H9 (cell line): ENCODE measurements around the gene LRRC73. TPM values are rescaled to one million over a fixed set of nuclear protein-coding genes. Genes with fewer than 3 reads are reported as not detected.
A peak's percentile ranks its signal among the peaks of the same experiment; 100 is the strongest.

ENCODE experiments used
- DNase-seq: peaks from one replicate; pipeline ENCODE4 v3.0.0-alpha.2; 2017
- H2AFZ ChIP-seq: one replicate; pipeline ENCODE4 v1.6.1; 2013; ENCODE audit warnings: mild to moderate bottlenecking, low read length, control low read depth, moderate library complexity
- H2AK5ac ChIP-seq: 2 replicates; pipeline ENCODE4 v1.6.1; 2013; ENCODE audit warnings: low read length, control low read depth, mixed read lengths; ENCODE audit not compliant: insufficient read length
- H2BK120ac ChIP-seq: one replicate; pipeline ENCODE4 v1.6.1; 2013; ENCODE audit warnings: low read depth, mild to moderate bottlenecking, low read length, control low read depth, inconsistent platforms; ENCODE audit not compliant: poor library complexity, severe bottlenecking
- H2BK12ac ChIP-seq: 2 replicates; pipeline ENCODE4 v1.6.1; 2013; ENCODE audit warnings: low read length, control low read depth, mixed read lengths, low read depth; ENCODE audit not compliant: insufficient read length
- H2BK15ac ChIP-seq: 2 replicates; pipeline ENCODE4 v1.6.1; 2013; ENCODE audit warnings: low read depth, low read length, control low read depth
- H2BK20ac ChIP-seq: one replicate; pipeline ENCODE4 v1.6.1; 2013; ENCODE audit warnings: low read depth, mild to moderate bottlenecking, low read length, control low read depth, inconsistent platforms; ENCODE audit not compliant: poor library complexity, severe bottlenecking
- H2BK5ac ChIP-seq: 2 replicates; pipeline ENCODE4 v1.6.1; 2013; ENCODE audit warnings: low read length, control low read depth, mixed read lengths; ENCODE audit not compliant: insufficient read length
- H3K14ac ChIP-seq: 2 replicates; pipeline ENCODE4 v1.6.1; 2013; ENCODE audit warnings: low read length, control low read depth; ENCODE audit not compliant: insufficient read depth
- H3K18ac ChIP-seq: 2 replicates; pipeline ENCODE4 v1.6.1; 2013; ENCODE audit warnings: low read depth, mild to moderate bottlenecking, mixed read lengths, low read length, control low read depth; ENCODE audit not compliant: insufficient read length
- H3K23ac ChIP-seq: 2 replicates; pipeline ENCODE4 v1.6.1; 2013; ENCODE audit warnings: low read length, control low read depth, mixed read lengths, low read depth; ENCODE audit not compliant: insufficient read length
- H3K23me2 ChIP-seq: 2 replicates; pipeline ENCODE4 v1.6.1; 2013; ENCODE audit warnings: low read depth, mild to moderate bottlenecking, mixed read lengths, low read length, control low read depth; ENCODE audit not compliant: insufficient read length, poor library complexity, severe bottlenecking
- H3K27ac ChIP-seq: 2 replicates; pipeline ENCODE4 v1.5.1; 2013; ENCODE audit warnings: low read length, control low read depth, mixed read lengths, low read depth; ENCODE audit not compliant: insufficient read length
- H3K27me3 ChIP-seq: 2 replicates; pipeline ENCODE4 v1.6.1; 2013; ENCODE audit warnings: low read length, control low read depth, inconsistent platforms; ENCODE audit not compliant: insufficient read depth
- H3K4ac ChIP-seq: 2 replicates; pipeline ENCODE4 v1.6.1; 2013; ENCODE audit warnings: low read depth, mild to moderate bottlenecking, control low read depth, inconsistent platforms, low read length, moderate library complexity
- H3K4me1 ChIP-seq: 2 replicates; pipeline ENCODE4 v1.6.1; 2013; ENCODE audit warnings: low read length, control low read depth, inconsistent platforms; ENCODE audit not compliant: insufficient read depth
- H3K4me2 ChIP-seq: 2 replicates; pipeline ENCODE4 v1.6.1; 2013; ENCODE audit warnings: low read length, control low read depth, mixed read lengths; ENCODE audit not compliant: insufficient read length, insufficient read depth
- H3K56ac ChIP-seq: 2 replicates; pipeline ENCODE4 v1.6.1; 2013; ENCODE audit warnings: low read depth, mild to moderate bottlenecking, mixed read lengths, low read length, control low read depth; ENCODE audit not compliant: insufficient read length
- H3K79me1 ChIP-seq: 2 replicates; pipeline ENCODE4 v1.6.1; 2013; ENCODE audit warnings: low read depth, mild to moderate bottlenecking, moderate library complexity, low read length, control low read depth, inconsistent platforms; ENCODE audit not compliant: insufficient read depth, poor library complexity, severe bottlenecking
- H3K79me2 ChIP-seq: 2 replicates; pipeline ENCODE4 v1.6.1; 2013; ENCODE audit warnings: low read length, control low read depth, inconsistent platforms; ENCODE audit not compliant: insufficient read depth
- H3K9ac ChIP-seq: 2 replicates; pipeline ENCODE4 v1.6.1; 2013; ENCODE audit warnings: low read length, control low read depth, mixed read lengths; ENCODE audit not compliant: insufficient read length; ENCODE audit errors: extremely low read depth
- H3K9me3 ChIP-seq: one replicate; pipeline ENCODE4 v1.6.1; 2013; ENCODE audit warnings: low read depth, low read length, inconsistent platforms; ENCODE audit not compliant: control insufficient read depth
- H3T11ph ChIP-seq: one replicate; pipeline ENCODE4 v1.6.1; 2013; ENCODE audit warnings: mild to moderate bottlenecking, low read length, control low read depth, inconsistent platforms
- H4K20me1 ChIP-seq: one replicate; pipeline ENCODE4 v1.6.1; 2013; ENCODE audit not compliant: control insufficient read depth, insufficient read length, insufficient read depth
- H4K5ac ChIP-seq: 2 replicates; pipeline ENCODE4 v1.6.1; 2013; ENCODE audit warnings: low read depth, mild to moderate bottlenecking, mixed read lengths, low read length, control low read depth; ENCODE audit not compliant: insufficient read length
- H4K8ac ChIP-seq: replicated peaks from 2 replicates; pipeline ENCODE4 v1.6.1; 2013; ENCODE audit warnings: low read length, control low read depth, mixed read lengths, low read depth; ENCODE audit not compliant: insufficient read length
- H4K91ac ChIP-seq: 2 replicates; pipeline ENCODE4 v1.6.1; 2013; ENCODE audit warnings: low read depth, mild to moderate bottlenecking, moderate library complexity, mixed read lengths, low read length, control low read depth; ENCODE audit not compliant: insufficient read length
- H3K27ac Mint-ChIP-seq, 3 experiments: 2 replicates in 2 of 3; 3 replicates in 1 of 3; pipeline ENCODE4 v1.8.0; 2020 to 2021; ENCODE audit warnings: mixed read lengths in 3 of 3, mild to moderate bottlenecking in 1 of 3, moderate library complexity in 1 of 3
- H3K27me3 Mint-ChIP-seq: 2 replicates; pipeline ENCODE4 v1.8.0; 2021; ENCODE audit warnings: low read depth, mild to moderate bottlenecking, moderate library complexity, mixed read lengths
- H3K36me3 Mint-ChIP-seq, 3 experiments: 2 replicates in 2 of 3; 3 replicates in 1 of 3; pipeline ENCODE4 v1.8.0; 2020 to 2021; ENCODE audit warnings: low read depth in 3 of 3, mixed read lengths in 3 of 3; ENCODE audit not compliant: insufficient read depth in 1 of 3
- H3K4me1 Mint-ChIP-seq, 2 experiments: 2 replicates each; pipeline ENCODE4 v1.8.0; 2020; ENCODE audit warnings: mixed read lengths in 2 of 2
- H3K4me3 Mint-ChIP-seq, 2 experiments: 2 replicates in 1 of 2; 3 replicates in 1 of 2; pipeline ENCODE4 v1.8.0; 2020 to 2021; ENCODE audit warnings: mild to moderate bottlenecking in 2 of 2, mixed read lengths in 2 of 2, moderate library complexity in 1 of 2
- H3K9me3 Mint-ChIP-seq, 2 experiments: 2 replicates in 1 of 2; 3 replicates in 1 of 2; pipeline ENCODE4 v1.8.0; 2020; ENCODE audit warnings: mild to moderate bottlenecking in 2 of 2, mixed read lengths in 2 of 2, moderate library complexity in 1 of 2
- CTCF ChIP-seq: fragments of 200-600 bp; sonication (generic); conservative IDR thresholded peaks from 3 replicates; pipeline ENCODE4 v1.8.0; 2021; ENCODE audit warnings: antibody characterized with exemption, mild to moderate bottlenecking
- WGBS: extraction: QIAGEN DNeasy Blood & Tissue Kit; methylation state at CpG from one replicate; pipeline ENCODE4 v1.1.7; 2013; ENCODE audit warnings: missing lambda C conversion rate, low lambda C conversion rate, mixed read lengths; ENCODE audit not compliant: insufficient read length; ENCODE audit errors: extremely low coverage; 5-methylcytosine and 5-hydroxymethylcytosine counted together
- total RNA-seq: library from RNA; stranded (reverse); gene quantifications from 2 replicates; pipeline ENCODE4 v1.2.1, GENCODE V29; 2021

LRRC73 gene
- total RNA-seq, 1 experiment from 2014 or later, result 0.55 TPM

GRCh38 chr6:43493230-43493629 is 16.9 kb downstream of the LRRC73 start:
- no peak for TF ChIP-seq CTCF
- H2AK5ac ChIP-seq, result no peak overlapping the region
- H3K27me3 ChIP-seq, result no peaks in the 10 kb centered on the region
- no peak overlapping the region for H2BK20ac ChIP-seq
- Mint-ChIP-seq H3K36me3 (peaks cover 2 to 11% (median 6%) of the 10 kb centered on the region in 3 experiments; a peak in 6 of 7 replicates), H3K27me3 (no peaks in the 10 kb centered on the region), H3K4me1 (peaks cover 30 to 37% of the 10 kb centered on the region in 2 experiments), H3K9me3 (no peaks in the 10 kb centered on the region), H3K4me3 (no peak overlapping the region), H3K27ac (0 out of 7 replicates have a peak overlapping the region, but pooled peaks of 1 of the 3 experiments have one; percentile 8)
- H3K27ac ChIP-seq, result no peak overlapping the region
- no peak overlapping the region for H2BK120ac ChIP-seq
- no peaks in the 10 kb centered on the region for H3K9me3 ChIP-seq
- peaks cover 11% of the 10 kb centered on the region for H3K79me1 ChIP-seq
- no peak overlapping the region for H2AFZ ChIP-seq
- H3K23me2 ChIP-seq, result no peaks in the 10 kb centered on the region
- no peak overlapping the region for H4K8ac ChIP-seq
- no peak overlapping the region for H3K56ac ChIP-seq
- no peak overlapping the region for H3K4ac ChIP-seq
- WGBS, result no CpG with 5 or more reads among the region's 2 CpGs
- no peak for DNase-seq
- peaks cover 6% of the 10 kb centered on the region; the same call in 1 of the 2 replicates for H3K4me1 ChIP-seq
- H2BK5ac ChIP-seq, result no peak overlapping the region
- no peak overlapping the region for H3K14ac ChIP-seq
- H4K5ac ChIP-seq, result no peak overlapping the region
- H2BK15ac ChIP-seq, result no peak overlapping the region
- H3K4me2 ChIP-seq, result no peak overlapping the region
- H3K9ac ChIP-seq, result no peak overlapping the region
- H3K23ac ChIP-seq, result no peak overlapping the region
- H4K20me1 ChIP-seq, result peaks cover 2% of the 10 kb centered on the region
- no peak overlapping the region for H3K18ac ChIP-seq
- H3K79me2 ChIP-seq, result no peaks in the 10 kb centered on the region; the same call in 1 of the 2 replicates
- H2BK12ac ChIP-seq, result no peak overlapping the region
- no peak overlapping the region for H4K91ac ChIP-seq
- no peak overlapping the region for H3T11ph ChIP-seq
